ENCODE measurements around the gene GTF3C5.
"Not testable (repeated sequence)": the region's sequence is repeated elsewhere in the genome, so short reads cannot be mapped to it uniquely, and the experiment has no call there.

The GTF3C5 gene, protein sequence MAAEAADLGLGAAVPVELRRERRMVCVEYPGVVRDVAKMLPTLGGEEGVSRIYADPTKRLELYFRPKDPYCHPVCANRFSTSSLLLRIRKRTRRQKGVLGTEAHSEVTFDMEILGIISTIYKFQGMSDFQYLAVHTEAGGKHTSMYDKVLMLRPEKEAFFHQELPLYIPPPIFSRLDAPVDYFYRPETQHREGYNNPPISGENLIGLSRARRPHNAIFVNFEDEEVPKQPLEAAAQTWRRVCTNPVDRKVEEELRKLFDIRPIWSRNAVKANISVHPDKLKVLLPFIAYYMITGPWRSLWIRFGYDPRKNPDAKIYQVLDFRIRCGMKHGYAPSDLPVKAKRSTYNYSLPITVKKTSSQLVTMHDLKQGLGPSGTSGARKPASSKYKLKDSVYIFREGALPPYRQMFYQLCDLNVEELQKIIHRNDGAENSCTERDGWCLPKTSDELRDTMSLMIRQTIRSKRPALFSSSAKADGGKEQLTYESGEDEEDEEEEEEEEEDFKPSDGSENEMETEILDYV

DNA sequence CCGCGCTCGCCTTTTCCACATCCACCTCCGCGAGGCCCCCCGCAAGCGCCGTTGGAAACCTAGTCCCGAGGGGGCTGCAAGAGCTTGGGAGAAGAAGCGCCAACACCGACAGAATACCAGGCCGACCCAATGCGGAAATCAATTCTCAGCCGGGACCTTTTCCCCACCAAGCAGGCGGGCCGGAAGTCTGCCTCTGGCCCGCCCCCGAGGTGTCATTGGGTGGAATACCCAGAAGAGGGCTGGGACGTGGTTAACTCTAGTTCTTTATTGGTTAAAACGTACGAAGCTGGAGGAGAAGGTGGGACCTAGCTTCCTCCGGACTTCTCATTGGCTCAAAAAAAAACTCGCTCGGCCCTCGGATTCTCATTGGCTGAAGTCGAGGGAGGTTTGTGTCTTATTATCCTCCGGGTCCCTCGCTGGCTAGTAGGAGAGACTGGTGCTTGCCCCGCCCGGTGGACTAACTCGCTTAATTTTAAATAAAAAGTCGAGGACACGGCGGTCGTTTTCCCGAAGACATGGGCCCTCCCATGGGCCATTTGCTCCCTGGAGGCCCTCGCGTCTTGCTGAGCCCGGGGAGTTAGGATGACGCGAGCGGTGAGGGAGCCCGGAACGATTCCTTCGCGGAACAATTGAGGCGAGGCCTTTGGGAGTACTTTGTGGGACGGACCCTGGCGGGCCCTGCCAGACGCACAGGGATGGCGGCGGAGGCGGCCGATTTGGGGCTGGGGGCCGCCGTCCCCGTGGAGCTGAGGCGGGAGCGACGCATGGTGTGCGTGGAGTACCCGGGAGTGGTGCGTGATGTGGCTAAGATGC lies at the start of gene GTF3C5:
GTF3C5 (plus strand) TSS at position 681 of the 813 bp plus-strand sequence; CDS start at position 696, 15 bp downstream.
- peak; percentile 99 for DNase-seq (ENCODE audit: low read depth in 2 of 2)

DNA sequence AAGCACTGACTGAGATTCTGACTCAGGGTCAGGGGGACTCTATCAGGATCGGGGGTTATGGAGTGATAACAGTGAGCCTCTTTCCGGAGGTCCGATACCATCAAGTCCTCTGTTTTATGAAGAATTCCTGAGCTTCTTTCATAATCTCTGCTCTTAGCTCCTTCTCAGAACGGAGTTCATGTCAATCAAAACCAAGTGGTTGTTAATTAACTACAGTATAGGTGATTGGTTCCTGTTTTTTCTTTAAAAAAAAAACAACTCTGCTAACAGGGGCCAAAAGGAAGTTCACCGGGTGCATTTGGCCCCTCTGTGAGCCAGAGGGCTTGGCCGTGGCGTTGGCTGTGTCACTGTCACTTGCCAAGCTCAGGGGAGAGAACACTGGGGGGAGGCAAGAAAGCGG lies 48.3 kb upstream of the GTF3C5 start:
- DNase-seq (ENCODE audit: low read depth in 2 of 2), result no peak

DNA sequence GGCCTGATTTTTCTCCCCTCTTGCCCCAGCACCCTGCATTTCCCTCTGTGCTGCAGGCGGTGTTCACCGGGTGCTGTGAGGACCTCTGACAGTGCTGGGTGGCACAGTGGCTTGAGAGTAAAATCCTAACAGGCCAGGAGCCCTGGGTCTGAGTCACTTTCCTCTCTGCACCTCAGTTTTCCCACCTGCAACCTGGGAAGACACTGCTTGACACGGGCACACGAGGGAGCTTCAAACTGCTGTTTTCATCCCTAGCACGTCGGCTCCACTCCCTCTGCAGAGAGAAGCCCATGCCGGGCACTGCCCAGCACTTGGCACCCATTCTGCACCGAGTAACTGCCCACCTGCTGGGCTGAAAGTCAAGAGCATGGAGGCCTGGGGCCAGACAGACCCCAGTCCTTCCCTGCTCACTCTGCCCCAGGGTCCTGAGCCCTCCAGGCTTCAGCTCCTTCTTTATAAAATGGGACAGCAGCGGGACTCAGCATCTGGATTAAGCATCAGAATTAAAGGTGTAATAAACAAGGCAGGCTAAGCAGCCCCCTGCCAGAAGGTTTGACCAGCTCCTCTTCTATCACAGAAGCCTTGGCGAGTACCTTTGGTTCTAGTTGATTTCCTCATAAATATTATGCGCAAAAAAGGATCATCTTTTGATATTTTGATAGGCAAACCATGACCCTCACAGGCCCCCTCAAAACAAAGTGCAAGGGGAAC lies 47.2 kb upstream of the GTF3C5 start:
- DNase-seq (ENCODE audit: low read depth in 2 of 2), result no peak

DNA sequence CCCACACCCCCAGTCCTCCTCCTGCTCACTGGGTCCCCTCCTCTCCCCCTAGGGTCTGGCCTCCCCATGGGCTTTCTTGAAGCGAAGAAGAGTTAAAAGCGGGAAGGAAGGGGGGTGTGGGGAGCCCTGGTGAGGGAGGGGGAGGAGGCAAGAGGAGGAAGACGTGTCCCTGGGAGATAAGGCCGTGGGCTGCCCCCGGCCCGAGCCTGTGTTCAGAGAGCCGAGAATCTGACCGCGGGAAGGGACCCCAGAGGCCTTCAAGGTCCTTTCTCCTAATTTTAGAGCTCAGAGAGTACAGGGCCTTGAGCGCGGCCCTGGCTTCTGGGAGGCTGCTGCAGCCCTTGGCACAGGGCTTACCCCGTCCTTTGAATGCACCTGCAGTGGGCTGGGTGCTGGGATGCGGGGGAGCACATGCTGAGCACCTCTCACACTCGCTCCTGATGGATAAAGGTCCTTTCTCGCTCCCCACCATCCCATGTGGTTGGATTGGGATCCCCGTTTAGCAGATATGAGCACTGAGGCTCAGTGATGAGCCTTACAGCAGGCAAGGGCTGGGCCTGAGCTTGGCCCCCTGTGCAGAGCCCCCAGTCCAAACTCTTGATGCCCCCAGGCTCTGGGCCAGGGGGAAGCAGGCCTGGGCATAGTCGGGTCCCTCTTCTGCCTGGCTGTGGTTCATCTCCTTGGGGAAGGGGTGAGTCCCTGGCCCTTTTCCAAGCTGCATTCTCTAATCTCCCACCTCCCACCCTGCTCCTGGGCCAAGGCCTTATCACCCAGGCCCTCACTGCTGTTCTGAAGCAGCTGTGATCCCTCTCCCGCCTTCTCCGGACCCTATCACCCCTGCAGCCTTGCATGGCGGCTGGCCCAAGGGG lies 46.4 kb upstream of the GTF3C5 start:
- DNase-seq (ENCODE audit: low read depth in 2 of 2), result no peak

DNA sequence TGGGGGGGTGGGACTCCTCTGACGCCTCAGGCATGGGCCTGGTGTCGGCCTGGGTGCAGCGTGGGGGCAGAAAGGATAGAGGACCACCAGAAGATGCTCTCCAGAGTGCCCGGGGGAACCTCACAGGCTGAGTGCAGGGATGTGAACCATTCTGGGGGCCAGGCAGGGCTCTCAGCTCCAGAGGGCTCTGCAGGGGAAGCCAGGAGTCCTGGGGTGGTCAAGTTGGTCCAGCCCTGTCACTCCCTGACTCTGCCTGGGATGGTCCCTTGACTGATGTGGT lies 45.8 kb upstream of the GTF3C5 start:
- DNase-seq (ENCODE audit: low read depth in 2 of 2), result no peak

DNA sequence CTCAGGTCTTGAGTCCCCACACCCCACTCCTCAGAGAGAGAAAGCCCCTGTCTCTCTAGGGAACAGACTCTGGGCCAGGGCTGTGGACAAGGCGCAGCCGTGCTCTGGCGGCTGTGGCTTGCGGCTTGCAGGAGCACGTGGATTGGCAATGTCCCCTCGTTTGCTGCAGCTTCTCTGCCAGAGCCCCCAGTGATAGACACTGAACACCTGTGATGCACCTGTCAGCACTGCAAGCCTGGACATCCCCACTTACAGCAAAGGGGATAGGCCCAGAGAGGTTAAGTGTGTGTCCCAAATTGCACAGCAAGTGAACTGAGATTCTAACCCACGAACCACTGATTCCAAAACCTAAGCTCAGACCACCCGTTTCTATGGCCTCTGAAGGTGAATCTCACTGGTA lies 45.3 kb upstream of the GTF3C5 start:
- DNase-seq (ENCODE audit: low read depth in 2 of 2), result no peak

DNA sequence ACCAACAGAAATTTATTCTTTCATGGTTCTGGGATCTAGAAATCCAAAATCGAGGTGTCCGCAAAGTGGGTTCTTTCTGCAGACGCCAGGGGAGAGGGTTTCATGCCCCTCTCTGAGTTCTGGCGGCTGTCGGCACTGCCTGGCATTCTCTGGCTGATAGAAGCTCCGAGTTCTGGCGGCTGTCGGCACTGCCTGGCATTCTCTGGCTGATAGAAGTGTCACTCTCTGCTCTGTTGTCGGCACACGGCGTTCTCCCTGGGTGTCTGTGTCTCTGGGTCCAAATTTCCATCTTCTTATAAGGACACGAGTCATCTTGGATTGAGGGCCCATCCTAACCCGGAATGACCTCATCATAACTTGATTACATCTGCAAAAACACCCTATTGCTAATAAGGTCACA lies 44.7 kb upstream of the GTF3C5 start:
- DNase-seq (ENCODE audit: low read depth in 2 of 2), result no peak

DNA sequence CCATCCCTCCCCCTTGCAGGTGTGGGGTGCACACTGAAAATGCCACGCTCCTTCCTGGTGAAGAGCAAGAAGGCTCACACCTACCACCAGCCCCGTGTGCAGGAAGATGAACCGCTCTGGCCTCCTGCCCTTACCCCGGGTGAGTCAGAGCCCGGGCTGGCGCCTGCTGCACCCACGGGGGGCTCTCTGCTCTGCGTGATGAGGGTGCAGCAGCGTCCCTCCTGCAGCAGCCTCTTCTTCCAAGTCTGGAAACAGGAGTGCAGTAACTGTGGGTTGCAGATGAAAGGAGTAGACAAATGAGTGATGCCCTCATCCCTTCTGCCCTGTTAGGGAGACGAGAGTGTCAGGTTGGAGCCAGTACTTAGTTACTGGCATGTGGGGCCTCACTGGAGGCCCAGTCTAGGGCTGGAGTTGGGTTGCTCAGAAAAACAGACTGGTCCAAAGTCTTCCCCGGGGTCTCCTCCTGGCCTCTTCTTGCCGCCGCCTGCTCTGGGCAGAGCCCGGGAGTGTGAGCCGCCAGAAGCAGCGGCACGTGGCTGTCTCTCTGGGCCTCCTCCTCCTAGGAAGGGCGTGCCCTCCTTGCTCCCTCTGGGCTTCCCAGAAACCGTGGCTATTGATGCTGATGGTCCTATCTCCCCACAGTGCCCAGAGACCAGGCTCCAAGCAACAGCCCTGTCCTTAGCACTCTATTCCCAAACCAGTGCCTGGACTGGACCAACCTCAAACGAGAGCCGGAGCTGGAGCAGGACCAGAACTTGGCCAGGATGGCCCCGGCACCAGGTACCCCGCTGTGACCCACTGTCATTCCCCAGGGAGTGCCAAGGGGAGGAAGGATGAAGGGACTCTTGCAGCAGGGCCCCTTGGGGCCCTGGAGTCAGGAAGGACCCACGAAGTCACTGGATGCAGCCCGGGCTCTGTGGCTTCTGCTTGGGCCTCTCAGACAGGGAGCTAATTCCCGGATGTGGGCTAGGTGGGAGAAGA lies 43.9 kb upstream of the GTF3C5 start:
- no peak for DNase-seq (ENCODE audit: low read depth in 2 of 2)

DNA sequence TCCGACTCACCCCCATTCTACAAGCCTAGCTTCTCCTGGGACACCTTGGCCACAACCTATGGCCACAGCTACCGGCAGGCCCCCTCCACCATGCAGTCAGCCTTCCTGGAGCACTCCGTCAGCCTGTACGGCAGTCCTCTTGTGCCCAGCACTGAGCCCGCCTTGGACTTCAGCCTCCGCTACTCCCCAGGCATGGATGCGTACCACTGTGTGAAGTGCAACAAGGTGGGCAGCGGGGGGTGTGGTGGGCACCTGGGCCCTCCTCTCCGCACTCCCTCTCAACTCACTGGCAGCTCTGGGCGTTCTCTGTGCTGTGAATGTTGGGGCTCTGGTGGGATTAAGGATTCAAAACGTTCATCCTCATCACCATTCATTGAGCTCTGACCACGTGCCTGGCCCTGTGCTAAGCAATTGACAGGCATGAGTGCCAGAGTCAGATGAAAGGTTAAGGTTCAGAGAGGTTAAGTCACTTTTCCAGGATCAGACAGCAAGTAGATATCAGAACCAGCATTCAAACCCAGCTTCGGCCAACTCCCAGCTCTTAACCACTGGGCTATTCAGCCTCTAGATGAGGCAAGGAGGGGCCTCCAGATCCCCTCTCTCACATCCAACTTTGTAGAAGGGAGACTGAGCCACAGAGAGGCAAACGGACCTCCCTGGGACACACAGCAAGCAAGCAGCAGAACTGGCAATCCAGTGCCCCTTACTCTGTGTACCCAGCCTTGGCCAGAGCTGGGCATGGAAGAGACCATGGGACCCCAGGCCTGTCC lies 42.4 kb upstream of the GTF3C5 start:
- DNase-seq (ENCODE audit: low read depth in 2 of 2), result no peak

DNA sequence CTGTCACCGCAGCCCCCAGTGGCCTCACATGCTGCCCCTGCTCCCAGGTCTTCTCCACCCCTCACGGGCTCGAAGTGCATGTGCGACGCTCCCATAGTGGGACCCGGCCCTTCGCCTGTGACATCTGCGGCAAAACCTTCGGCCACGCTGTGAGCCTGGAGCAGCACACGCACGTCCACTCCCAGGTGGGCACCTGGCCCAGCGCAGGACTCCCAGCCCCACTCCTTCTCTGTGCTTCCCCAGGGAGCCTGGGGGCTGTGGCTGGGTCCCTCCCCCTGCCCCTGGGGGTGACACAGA lies 41.8 kb upstream of the GTF3C5 start:
- no peak for DNase-seq (ENCODE audit: low read depth in 2 of 2)

DNA sequence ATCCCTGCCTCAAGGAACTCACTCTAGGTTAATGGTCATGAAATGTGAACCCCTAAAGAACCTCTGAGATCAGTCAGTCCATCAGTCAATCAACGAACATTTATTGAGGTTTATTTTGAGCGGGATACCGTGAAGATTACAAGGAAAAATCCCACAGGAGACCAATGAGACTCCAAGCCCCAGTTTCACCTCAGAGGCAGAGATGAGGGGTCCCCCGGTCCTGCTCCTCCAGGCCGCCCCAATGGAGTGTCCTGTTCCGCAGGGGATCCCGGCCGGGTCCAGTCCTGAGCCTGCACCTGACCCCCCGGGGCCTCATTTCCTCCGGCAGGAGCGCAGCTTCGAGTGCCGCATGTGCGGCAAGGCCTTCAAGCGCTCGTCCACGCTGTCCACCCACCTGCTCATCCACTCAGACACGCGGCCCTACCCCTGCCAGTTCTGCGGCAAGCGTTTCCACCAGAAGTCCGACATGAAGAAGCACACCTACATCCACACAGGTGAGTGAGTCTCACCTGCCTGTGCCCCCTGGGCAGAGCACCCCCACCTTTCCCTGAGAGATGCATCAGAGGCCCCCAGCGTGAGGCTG lies 41.3 kb upstream of the GTF3C5 start:
- DNase-seq (ENCODE audit: low read depth in 2 of 2), result no peak

DNA sequence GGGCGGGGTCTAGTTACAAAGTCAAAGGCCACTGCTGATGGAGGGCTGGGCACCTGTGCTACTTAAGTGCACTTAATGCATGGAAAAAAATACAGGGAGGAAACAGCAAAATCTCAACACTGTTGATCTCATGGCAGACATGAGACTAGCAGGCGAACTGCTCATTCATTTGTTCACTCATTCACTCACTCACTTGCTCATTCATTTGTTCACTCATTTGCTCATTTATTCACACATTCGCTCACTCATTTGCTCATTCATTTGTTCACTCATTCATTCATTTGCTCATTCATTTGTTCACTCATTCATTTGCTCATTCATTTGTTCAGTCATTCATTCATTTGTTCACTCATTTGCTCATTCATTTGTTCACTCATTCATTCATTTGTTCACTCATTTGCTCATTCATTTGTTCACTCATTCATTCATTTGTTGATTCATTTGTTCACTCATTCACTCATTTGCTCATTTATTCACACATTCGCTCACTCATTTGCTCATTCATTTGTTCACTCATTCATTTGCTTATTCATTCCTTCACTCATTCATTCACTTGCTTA lies 40.7 kb upstream of the GTF3C5 start:
- DNase-seq (ENCODE audit: low read depth in 2 of 2), result not testable (repeated sequence)

DNA sequence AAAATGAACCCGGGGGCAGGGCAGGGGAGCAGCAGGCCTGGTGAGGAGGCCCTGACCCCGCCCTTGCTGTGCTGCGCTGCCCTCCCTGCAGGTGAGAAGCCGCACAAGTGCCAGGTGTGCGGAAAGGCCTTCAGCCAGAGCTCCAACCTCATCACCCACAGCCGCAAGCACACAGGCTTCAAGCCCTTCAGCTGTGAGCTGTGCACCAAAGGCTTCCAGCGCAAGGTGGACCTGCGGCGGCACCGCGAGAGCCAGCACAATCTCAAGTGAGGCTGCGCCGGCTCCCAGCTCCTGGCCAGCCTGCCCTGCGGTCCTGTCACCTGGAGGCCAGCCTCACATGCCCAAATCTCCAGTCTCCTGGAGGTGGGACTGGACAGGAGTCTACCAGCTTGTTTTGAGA lies 40.0 kb upstream of the GTF3C5 start:
- no peak for DNase-seq (ENCODE audit: low read depth in 2 of 2)

DNA sequence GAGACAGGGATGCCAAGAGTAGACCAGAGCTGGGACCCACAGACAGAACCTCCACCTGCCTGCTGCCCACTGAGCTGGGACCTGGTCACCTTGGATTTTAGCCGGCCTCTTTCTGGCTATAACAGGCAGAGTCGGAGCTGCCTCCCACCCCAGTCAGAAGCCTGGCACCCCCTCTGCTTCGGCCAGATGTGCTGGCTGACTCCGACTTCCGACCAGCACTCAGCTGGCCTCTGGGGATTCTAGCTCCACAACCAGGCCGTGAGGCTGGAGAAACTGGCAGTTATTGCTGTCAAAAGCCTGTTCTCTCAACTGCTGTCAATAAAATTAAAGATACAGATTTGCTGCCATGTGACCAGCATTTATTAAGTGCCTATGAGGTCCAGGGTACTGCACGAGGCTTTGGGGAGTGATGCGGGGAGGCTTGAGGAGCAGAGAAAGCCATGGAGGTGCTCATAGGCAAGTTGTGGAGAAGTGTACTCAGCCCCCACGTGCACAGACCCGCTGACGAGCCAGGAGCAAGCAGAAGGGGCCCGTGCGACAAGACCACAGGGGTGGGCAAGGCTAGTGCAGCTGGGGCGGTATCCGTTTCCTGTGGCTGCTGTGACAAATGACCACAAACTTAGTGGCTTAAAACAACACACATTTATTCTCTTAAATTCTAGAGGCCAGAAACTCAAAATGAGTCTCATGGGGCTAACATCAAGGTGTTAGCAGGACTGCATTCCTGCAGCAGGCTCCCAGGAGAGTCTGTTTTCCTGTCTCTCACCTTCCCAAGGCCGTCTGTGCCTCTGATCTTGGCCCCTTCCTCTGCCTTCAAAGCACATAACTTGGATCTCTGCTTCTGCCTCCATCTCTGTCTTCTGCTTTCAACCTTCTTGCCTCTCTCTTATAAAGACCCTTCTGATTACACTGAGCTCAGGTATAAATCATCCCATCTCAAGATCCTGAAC lies 39.2 kb upstream of the GTF3C5 start:
- no peak for DNase-seq (ENCODE audit: low read depth in 2 of 2)

DNA sequence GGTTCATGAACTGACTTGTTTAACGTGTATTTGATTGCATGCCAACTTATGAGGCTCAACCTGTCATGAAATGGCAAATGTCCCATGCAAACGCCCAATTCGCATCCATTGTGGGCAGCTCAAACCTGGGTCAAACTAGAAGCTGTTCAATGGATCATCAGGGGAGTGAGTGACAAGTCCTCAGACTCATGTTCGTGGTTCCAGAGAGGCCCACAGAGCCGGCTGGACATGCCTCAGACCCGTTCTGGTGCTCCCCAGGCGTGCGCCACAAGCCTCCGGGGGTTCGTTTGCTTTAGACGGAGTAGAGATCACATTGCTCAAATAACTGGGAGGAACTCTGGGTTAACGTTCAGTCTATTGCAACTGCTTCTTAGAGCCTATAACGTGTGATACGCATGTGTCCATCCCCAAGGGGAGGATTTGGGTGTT lies 37.3 kb upstream of the GTF3C5 start:
- no peak for DNase-seq (ENCODE audit: low read depth in 2 of 2)

DNA sequence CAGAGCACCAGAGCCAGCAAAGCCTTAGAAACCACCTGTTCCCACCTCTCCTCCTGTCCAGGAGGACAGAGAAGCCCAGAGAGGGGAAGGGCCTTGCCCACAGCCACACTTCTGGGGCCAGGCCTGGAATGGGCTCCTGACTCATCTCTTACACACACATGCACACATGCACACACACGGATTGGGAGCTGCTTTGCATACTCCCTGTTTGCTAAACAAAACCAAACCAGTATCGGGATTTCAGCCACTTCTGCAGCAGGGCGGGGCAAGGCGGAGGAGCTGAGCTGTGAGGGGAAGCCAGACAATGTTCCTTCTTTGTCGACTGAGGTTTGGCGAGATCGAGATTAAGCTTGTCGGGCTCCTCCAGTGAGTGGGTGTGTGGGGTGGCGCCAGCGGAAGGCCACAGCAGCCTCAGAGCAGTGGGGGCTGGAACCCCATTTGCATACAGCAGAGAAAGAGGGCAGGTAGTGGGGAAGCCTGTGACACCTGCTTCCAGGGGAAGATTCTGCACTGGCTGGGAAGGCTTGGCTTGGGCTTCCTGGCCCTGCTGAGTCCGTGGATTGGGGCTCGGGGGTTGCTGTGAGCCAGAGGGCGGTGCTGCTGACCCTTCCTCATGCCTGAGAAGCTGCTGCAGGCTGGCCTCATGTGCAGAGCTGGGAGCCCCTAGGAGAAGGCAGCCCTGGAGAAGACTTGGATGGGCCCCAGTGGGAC lies 36.2 kb upstream of the GTF3C5 start:
- no peak for DNase-seq (ENCODE audit: low read depth in 2 of 2)

DNA sequence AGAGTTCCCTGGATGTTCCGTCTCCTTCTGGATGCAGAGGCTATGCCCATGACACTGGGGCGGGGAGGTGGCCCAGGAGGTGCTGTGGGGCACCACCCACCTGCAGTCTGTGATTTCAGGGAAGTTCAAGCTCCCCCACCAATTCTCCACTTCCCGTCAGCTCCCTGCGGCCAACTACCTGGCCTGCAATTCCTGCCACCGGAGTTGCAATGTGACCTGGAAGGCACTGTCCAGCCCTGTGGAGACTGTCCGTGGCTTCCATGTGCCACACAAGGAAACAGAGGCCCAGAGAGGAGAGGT lies 35.7 kb upstream of the GTF3C5 start:
- no peak for DNase-seq (ENCODE audit: low read depth in 2 of 2)

Measured in fibroblast of skin of left quadriceps (primary cell).